Non-pigmented ciliary epithelial cell (primary cell): Measurements from ENCODE around the gene HSPG2.
"Not testable (repeated sequence)": the region's sequence is repeated elsewhere in the genome, so short reads cannot be mapped to it uniquely, and the experiment has no call there.

Source experiments
- DNase-seq: peaks from one replicate; pipeline ENCODE4 v3.0.0-alpha.2; 2010; ENCODE audit warnings: low read depth

The HSPG2 gene

GRCh38 chr1:21912038-21912758, 24.9 kb downstream of the HSPG2 start:
- DNase-seq, result no peak

- DNase-seq, result no peak
Measured at GRCh38 chr1:21911205-21912001, 25.7 kb downstream of the HSPG2 start.

GRCh38 chr1:21910558-21911204, 26.4 kb downstream of the HSPG2 start:
- no peak for DNase-seq

GRCh38 chr1:21909787-21910503, 27.2 kb downstream of the HSPG2 start:
- DNase-seq, result no peak

- no peak for DNase-seq
Measured at GRCh38 chr1:21909286-21909759, 27.8 kb downstream of the HSPG2 start.

- not testable (repeated sequence) for DNase-seq
Measured at GRCh38 chr1:21907737-21908534, 29.2 kb downstream of the HSPG2 start.

GRCh38 chr1:21907079-21907418, 30.1 kb downstream of the HSPG2 start:
- DNase-seq, result no peak

GRCh38 chr1:21906173-21907078, 30.7 kb downstream of the HSPG2 start:
- no peak for DNase-seq

GRCh38 chr1:21904704-21905520, 32.2 kb downstream of the HSPG2 start:
- peak; percentile 89 for DNase-seq

GRCh38 chr1:21904454-21904703, 32.7 kb downstream of the HSPG2 start:
- DNase-seq, result no peak

- DNase-seq, result no peak
Measured at GRCh38 chr1:21903638-21904453, 33.3 kb downstream of the HSPG2 start.

- DNase-seq, result no peak
Measured at GRCh38 chr1:21902026-21903012, 34.8 kb downstream of the HSPG2 start.

GRCh38 chr1:21901473-21901847, 35.6 kb downstream of the HSPG2 start:
- DNase-seq, result no peak

GRCh38 chr1:21900766-21901472, 36.2 kb downstream of the HSPG2 start:
- DNase-seq, result no peak

GRCh38 chr1:21899987-21900386, 37.1 kb downstream of the HSPG2 start:
- DNase-seq, result no peak

- no peak for DNase-seq
Measured at GRCh38 chr1:21899267-21899810, 37.8 kb downstream of the HSPG2 start.
